ENCODE results near the gene CAVIN4.

The CAVIN4 gene

GRCh38 chr9:100591639-100592412, 13.9 kb downstream of the CAVIN4 start:
- no peak for DNase-seq (ENCODE audit: low spot score)
- in situ Hi-C loops (cut with MboI; ENCODE audit: low sequenced_read_pairs, unreplicated experiment) = loop anchor here (10.0 kb wide), 1 partner anchor 257 kb away; no protein-coding TSS in a partner anchor
- TF ChIP-seq CTCF (IDR thresholded peaks at IDR 0.05; ENCODE audit: borderline replicate concordance, control extremely low read depth, extremely low read depth, insufficient read depth, missing control alignments) = no peak

- TF ChIP-seq CTCF (IDR thresholded peaks at IDR 0.05; ENCODE audit: borderline replicate concordance, control extremely low read depth, extremely low read depth, insufficient read depth, missing control alignments) = peak; percentile 72
- in situ Hi-C loops (cut with MboI; ENCODE audit: low sequenced_read_pairs, unreplicated experiment) = loop anchor here (10.0 kb wide), 1 partner anchor 261 kb away; no protein-coding TSS in a partner anchor
- DNase-seq (ENCODE audit: low spot score) = peak; percentile 47
Observed at GRCh38 chr9:100595391-100596199, 17.7 kb downstream of the CAVIN4 start.

GRCh38 chr9:100597236-100597635, 19.4 kb downstream of the CAVIN4 start:
- in situ Hi-C loops (cut with MboI; ENCODE audit: low sequenced_read_pairs, unreplicated experiment) = loop anchor here (10.0 kb wide), 1 partner anchor 262 kb away; no protein-coding TSS in a partner anchor
- TF ChIP-seq CTCF (IDR thresholded peaks at IDR 0.05; ENCODE audit: borderline replicate concordance, control extremely low read depth, extremely low read depth, insufficient read depth, missing control alignments) = no peak
- DNase-seq (ENCODE audit: low spot score) = no peak

- in situ Hi-C loops (cut with MboI; ENCODE audit: low sequenced_read_pairs, unreplicated experiment) = loop anchor here (10.0 kb wide), 1 partner anchor 264 kb away; no protein-coding TSS in a partner anchor
- no peak for TF ChIP-seq CTCF (IDR thresholded peaks at IDR 0.05; ENCODE audit: borderline replicate concordance, control extremely low read depth, extremely low read depth, insufficient read depth, missing control alignments)
- peak; percentile 79 for DNase-seq (ENCODE audit: low spot score)
Observed at GRCh38 chr9:100598641-100599145, 20.8 kb downstream of the CAVIN4 start.

GRCh38 chr9:100600521-100601079, 22.7 kb downstream of the CAVIN4 start:
- DNase-seq (ENCODE audit: low spot score) = no peak
- in situ Hi-C loops (cut with MboI; ENCODE audit: low sequenced_read_pairs, unreplicated experiment) = loop anchor here (25.0 kb wide), 1 partner anchor 712 kb away; no protein-coding TSS in a partner anchor
- no peak for TF ChIP-seq CTCF (IDR thresholded peaks at IDR 0.05; ENCODE audit: borderline replicate concordance, control extremely low read depth, extremely low read depth, insufficient read depth, missing control alignments)

GRCh38 chr9:100601216-100601615, 23.3 kb downstream of the CAVIN4 start:
- TF ChIP-seq CTCF (IDR thresholded peaks at IDR 0.05; ENCODE audit: borderline replicate concordance, control extremely low read depth, extremely low read depth, insufficient read depth, missing control alignments) = peak; percentile 77
- in situ Hi-C loops (cut with MboI; ENCODE audit: low sequenced_read_pairs, unreplicated experiment) = loop anchor here (25.0 kb wide), 1 partner anchor 711 kb away; no protein-coding TSS in a partner anchor

More at GRCh38 chr9:100601216-100601615, 23.3 kb downstream of the CAVIN4 start:
- peak; percentile 51 for DNase-seq (ENCODE audit: low spot score)

All from GM13976 (cell line).